ENCODE results near the gene GALNT2. TPM values are rescaled to one million over a fixed set of nuclear protein-coding genes. Genes with fewer than 3 reads are reported as not detected.

Gene GALNT2
- polyA plus RNA-seq, 1 of the 3 experiments (the other 2 are of a cell fraction), result 118 TPM

- ChIA-PET POLR2A (no interaction called here), CTCF (interaction anchor here (0.9 kb wide), 1 partner anchor 9 kb away, joined by 3 read pairs; no protein-coding TSS in a partner anchor)
- Histone ChIP-seq H3K9me2 (no peaks in the 10 kb centered on the region), H3K4me2 (no peak overlapping the region), H3K27ac (ENCODE audit: low read depth in 2 of 2, low read length in 1 of 2) (no peak overlapping the region), H3K27me3 (ENCODE audit: insufficient read depth) (no peaks in the 10 kb centered on the region), H3K36me3 (replicated peaks in 1 of 2; ENCODE audit: control insufficient read depth in 1 of 2, insufficient read depth in 2 of 2, low read length in 1 of 2) (peaks cover 0 to 11% of the 10 kb centered on the region in 2 experiments), H3F3A (replicated peaks; ENCODE audit: insufficient read depth) (peaks cover 19% of the 10 kb centered on the region), H3K9ac (no peak overlapping the region), H4K20me1 (ENCODE audit: insufficient read depth) (no peaks in the 10 kb centered on the region; the same call in 1 of the 2 replicates), H2AFZ (ENCODE audit: low read depth) (no peak overlapping the region), H3K4me3 (ENCODE audit: low read depth in 2 of 2, low read length in 1 of 2) (no peak overlapping the region), H3K4me1 (ENCODE audit: control insufficient read depth in 1 of 2, insufficient read depth in 2 of 2, low read depth in 1 of 2, low read length in 1 of 2) (peaks cover 48 to 49% of the 10 kb centered on the region in 2 experiments), H3K9me3 (no peaks in the 10 kb centered on the region), H3K79me2 (ENCODE audit: insufficient read depth) (peaks cover 71% of the 10 kb centered on the region)
- no peak for DNase-seq
- WGBS (ENCODE audit: low lambda C conversion rate), result 99% methylated on average over 5 of the region's 5 CpGs
- no peak for TF ChIP-seq GATA2 (CRISPR knock-in tag; IDR thresholded peaks at IDR 0.05)
- TF ChIP-seq TEAD4 (IDR thresholded peaks at IDR 0.05; ENCODE audit: borderline replicate concordance, insufficient read depth), result no peak
- TF ChIP-seq ZBTB33 (IDR thresholded peaks at IDR 0.05; ENCODE audit: borderline replicate concordance, low read depth), result no peak
- TF ChIP-seq MEF2A (IDR thresholded peaks at IDR 0.05; ENCODE audit: borderline replicate concordance, low read depth), result no peak
- no peak for TF ChIP-seq FOXJ3 (CRISPR knock-in tag; IDR thresholded peaks at IDR 0.05)
- no peak for TF ChIP-seq MXI1 (IDR thresholded peaks at IDR 0.05; ENCODE audit: low read depth, low read length)
- TF ChIP-seq USF1 (IDR thresholded peaks at IDR 0.05; ENCODE audit: borderline replicate concordance, low read depth), result no peak
- TF ChIP-seq RAD21 (IDR thresholded peaks at IDR 0.05; ENCODE audit: low read length), result no peak
- TF ChIP-seq IRF3 (IDR thresholded peaks at IDR 0.05; ENCODE audit: low read depth, low read length), result no peak
- TF ChIP-seq EZH2phosphoT487 (IDR thresholded peaks at IDR 0.05; ENCODE audit: borderline replicate concordance, low read depth), result no peak
- TF ChIP-seq EP300 (IDR thresholded peaks at IDR 0.05; ENCODE audit: borderline replicate concordance in 1 of 2, low read depth in 1 of 2, low read length in 1 of 2), result no peak
- no peak for TF ChIP-seq TAF1 (IDR thresholded peaks at IDR 0.05; ENCODE audit: borderline replicate concordance, low read depth, low read length)
- no peak for TF ChIP-seq YY1 (IDR thresholded peaks at IDR 0.05; ENCODE audit: low read depth)
- TF ChIP-seq ELF1 (IDR thresholded peaks at IDR 0.05), result no peak
- no peak for TF ChIP-seq PBX3 (IDR thresholded peaks at IDR 0.05)
- no peak for TF ChIP-seq GABPA (IDR thresholded peaks at IDR 0.05; ENCODE audit: low read depth)
- TF ChIP-seq JUND (IDR thresholded peaks at IDR 0.05), result no peak
- TF ChIP-seq POLR2AphosphoS5 (IDR thresholded peaks at IDR 0.05; ENCODE audit: low read depth, low read length), result no peak
- no peak for TF ChIP-seq NFIC (IDR thresholded peaks at IDR 0.05; ENCODE audit: borderline replicate concordance)
- no peak for TF ChIP-seq TCF12 (IDR thresholded peaks at IDR 0.05)
These were observed 35.0 kb downstream of the GALNT2 start for GRCh38 chr1:230102046-230102445.
